Activated naive CD8-positive, alpha-beta T cell treated with anti-CD3 and anti-CD28 coated beads, Interleukin-2, amount 50 U/mL, for 24 hours (primary cell): Measurements from ENCODE around the gene PTPRN2.
"Not testable (repeated sequence)": the region's sequence is repeated elsewhere in the genome, so short reads cannot be mapped to it uniquely, and the experiment has no call there.

Experiments used
- ATAC-seq: fragments of 150-1000 bp; cut with Tn5 transposase; one replicate; pipeline ENCODE4 v1.10.0; 2021
- DNase-seq: peaks from one replicate; pipeline ENCODE4 v3.0.0; 2021
- H3K27ac Mint-ChIP-seq: one replicate; pipeline ENCODE4 v1.8.0; 2021; ENCODE audit warnings: mild to moderate bottlenecking, mixed read lengths
- H3K27me3 Mint-ChIP-seq: one replicate; pipeline ENCODE4 v1.8.0; 2021; ENCODE audit warnings: mixed read lengths
- H3K36me3 Mint-ChIP-seq: one replicate; pipeline ENCODE4 v1.8.0; 2021; ENCODE audit warnings: low read depth, mixed read lengths
- H3K4me1 Mint-ChIP-seq: one replicate; pipeline ENCODE4 v1.8.0; 2021; ENCODE audit warnings: mixed read lengths
- H3K4me3 Mint-ChIP-seq: one replicate; pipeline ENCODE4 v1.8.0; 2021; ENCODE audit warnings: mild to moderate bottlenecking, moderate library complexity, mixed read lengths
- H3K9me3 Mint-ChIP-seq: one replicate; pipeline ENCODE4 v1.8.0; 2021; ENCODE audit warnings: mixed read lengths

Gene PTPRN2

DNA sequence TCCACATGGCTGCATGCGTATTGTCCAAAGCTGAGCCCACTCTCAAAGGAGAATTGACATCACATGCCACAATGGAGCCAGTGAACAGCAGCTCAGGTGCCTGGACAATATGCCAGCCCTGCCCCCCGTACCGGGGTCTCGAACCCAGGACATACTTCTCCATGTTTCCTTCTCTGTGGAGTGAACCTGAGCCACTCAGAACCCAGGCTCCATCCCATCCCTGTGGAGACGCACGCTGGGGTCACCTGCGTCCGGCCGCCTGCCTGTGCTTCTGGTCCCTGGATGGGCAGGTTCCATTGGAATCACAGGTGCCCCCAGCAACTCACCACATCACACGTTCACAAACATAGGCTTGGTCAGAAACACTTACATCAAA, 1021.0 kb downstream of the PTPRN2 start:
- no peak overlapping the region for H3K27ac Mint-ChIP-seq
- H3K9me3 Mint-ChIP-seq: no peaks in the 10 kb centered on the region
- peaks cover 2% of the 10 kb centered on the region for H3K27me3 Mint-ChIP-seq
- no peak overlapping the region for H3K4me3 Mint-ChIP-seq
- H3K36me3 Mint-ChIP-seq: no peaks in the 10 kb centered on the region
- DNase-seq: no peak
- ATAC-seq: no peak
- H3K4me1 Mint-ChIP-seq: peaks cover 31% of the 10 kb centered on the region

DNA sequence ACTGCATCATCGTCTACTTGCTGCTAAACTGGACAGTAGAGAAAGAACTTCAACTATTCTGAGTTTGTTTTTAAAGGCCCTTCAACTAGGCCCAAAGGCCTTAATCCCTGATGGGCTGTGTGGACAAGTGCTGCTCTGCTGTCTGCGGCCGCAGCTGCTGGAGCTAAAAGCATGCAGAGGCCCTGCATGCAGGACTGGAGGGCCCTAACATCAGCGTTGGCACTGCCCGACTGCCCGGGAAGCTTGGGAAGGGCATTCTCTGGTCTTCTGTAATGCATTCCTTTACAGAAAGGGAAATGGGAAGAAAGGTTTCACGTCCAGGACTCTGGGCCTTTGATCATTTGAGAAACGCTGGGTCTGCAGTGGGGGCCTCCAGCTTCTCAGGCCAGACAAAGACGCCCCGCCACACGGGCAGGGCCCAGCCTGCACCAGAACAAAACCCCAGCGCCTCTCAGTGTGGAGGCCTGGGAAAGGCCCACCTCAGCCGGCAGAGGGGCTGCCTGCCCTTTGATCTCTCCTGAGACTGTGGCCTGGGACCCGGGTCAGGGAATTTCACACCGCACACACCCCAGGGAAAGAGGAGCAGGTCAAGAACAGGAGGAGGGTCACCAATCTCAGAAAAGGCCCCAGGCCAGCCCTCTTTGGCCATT, 1021.5 kb downstream of the PTPRN2 start:
- Mint-ChIP-seq H3K4me3 (no peak overlapping the region), H3K4me1 (peaks cover 31% of the 10 kb centered on the region), H3K27me3 (peaks cover 2% of the 10 kb centered on the region), H3K27ac (no peak overlapping the region), H3K9me3 (no peaks in the 10 kb centered on the region), H3K36me3 (no peaks in the 10 kb centered on the region)
- ATAC-seq: no peak
- DNase-seq: no peak

DNA sequence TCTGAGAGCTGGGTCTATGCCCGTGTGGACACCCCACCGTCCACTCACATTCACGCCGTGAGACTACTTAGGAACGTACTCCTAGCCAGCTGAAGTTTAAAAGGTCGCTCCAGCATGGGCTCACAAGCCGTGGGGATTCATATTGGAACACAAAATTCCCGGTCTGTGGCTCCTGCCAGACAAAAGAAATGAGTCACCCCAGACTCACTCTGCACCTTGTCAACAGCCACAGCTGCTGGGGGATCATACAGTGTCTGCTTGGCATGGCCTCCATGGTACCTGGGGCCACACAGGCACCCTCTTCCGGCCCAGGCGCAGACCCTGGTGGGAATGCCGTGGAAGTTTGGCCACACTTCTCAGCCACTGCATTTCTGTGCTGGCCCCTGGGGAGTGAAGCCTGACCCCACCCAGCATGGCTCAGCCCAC, 1022.4 kb downstream of the PTPRN2 start:
- peaks cover 26% of the 10 kb centered on the region for H3K4me1 Mint-ChIP-seq

DNA sequence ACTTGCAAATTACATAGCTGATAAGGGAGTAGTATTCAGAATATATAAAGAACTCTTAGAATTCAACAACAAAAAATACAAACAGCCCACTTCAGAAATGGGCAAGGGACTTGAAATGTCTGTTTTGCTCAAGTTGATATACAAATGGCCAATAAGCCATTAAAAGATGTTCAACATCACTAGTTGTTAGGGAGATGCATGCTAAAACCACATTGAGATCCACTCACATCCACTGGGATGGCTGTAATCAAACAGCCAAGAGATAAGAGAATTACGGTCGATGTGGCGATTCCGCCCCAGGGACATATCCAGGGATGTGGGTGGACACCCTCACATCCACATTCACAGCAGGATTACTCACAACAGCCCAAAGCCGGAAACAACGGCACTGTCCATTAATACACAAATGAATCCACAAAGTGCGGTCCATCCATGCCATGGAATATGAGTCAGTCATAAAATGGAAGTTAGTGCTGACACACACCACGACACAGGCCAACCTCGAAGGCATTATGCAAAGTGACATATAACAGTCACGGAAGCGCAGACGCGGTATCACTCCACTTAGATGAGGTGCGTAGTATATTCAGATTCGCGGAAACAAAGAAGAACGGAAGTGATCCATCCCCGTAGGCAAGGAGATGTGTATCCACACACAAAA, 1023.0 kb downstream of the PTPRN2 start:
- DNase-seq: no peak
- Mint-ChIP-seq H3K9me3 (no peaks in the 10 kb centered on the region), H3K27me3 (no peaks in the 10 kb centered on the region), H3K4me3 (no peak overlapping the region), H3K36me3 (no peaks in the 10 kb centered on the region), H3K4me1 (peaks cover 20% of the 10 kb centered on the region), H3K27ac (no peak overlapping the region)
- no peak for ATAC-seq

More for the DNA sequence above, 1022.4 kb downstream of the PTPRN2 start:
- no peak overlapping the region for H3K27ac Mint-ChIP-seq
- no peaks in the 10 kb centered on the region for H3K36me3 Mint-ChIP-seq
- no peaks in the 10 kb centered on the region for H3K9me3 Mint-ChIP-seq
- ATAC-seq: no peak
- H3K27me3 Mint-ChIP-seq: no peaks in the 10 kb centered on the region
- no peak for DNase-seq
- H3K4me3 Mint-ChIP-seq: no peak overlapping the region

DNA sequence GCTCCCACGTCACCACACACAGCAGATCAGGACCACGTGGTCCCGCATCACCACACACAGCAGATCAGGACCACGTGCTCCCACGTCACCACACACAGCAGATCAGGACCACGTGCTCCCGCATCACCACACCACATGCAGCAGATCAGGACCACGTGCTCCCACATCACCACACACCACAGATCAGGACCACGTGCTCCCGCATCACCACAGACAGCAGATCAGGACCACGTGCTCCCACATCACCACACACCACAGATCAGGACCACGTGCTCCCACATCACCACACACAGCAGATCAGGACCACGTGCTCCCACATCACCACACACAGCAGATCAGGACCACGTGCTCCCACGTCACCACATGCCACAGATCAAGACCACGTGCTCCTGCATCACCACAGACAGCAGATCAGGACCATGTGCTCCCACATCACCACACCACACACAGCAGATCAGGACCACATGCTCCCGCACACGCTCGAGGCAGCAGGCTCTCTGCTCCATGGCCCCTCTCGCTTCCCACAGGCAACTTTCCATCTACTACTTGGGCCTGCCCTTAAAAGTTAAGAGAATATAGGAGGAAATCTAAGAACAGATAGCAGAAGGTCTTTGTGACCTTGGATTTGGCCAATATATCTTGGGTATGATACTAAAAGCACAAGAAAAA, 1024.0 kb downstream of the PTPRN2 start:
- H3K27me3 Mint-ChIP-seq, DNase-seq, H3K27ac Mint-ChIP-seq, H3K9me3 Mint-ChIP-seq, ATAC-seq, H3K36me3 Mint-ChIP-seq, H3K4me3 Mint-ChIP-seq: not testable (repeated sequence)
- H3K4me1 Mint-ChIP-seq: peaks cover 10% of the 10 kb centered on the region

DNA sequence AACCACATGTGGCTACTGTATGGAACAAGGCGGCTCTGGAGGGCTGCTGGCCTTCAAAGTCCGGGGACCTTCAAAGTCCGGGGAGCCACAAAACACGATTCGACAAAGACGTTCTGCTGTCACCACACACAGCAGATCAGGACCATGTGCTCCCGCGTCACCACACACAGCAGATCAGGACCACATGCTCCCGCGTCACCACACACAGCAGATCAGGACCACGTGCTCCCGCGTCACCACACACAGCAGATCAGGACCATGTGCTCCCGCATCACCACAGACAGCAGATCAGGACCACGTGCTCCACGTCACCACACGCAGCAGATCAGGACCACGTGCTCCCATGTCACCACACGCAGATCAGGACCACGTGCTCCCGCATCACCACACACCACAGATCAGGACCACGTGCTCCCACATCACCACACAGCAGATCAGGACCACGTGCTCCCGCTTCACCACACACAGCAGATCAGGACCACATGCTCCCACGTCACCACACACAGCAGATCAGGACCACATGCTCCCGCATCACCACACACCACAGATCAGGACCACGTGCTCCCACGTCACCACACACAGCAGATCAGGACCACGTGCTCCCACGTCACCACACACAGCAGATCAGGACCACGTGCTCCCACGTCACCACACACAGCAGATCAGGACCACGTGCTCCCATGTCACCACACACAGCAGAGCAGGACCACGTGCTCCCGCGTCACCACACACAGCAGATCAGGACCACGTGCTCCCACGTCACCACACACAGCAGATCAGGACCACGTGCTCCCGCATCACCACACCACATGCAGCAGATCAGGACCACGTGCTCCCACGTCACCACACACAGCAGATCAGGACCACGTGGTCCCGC, 1024.9 kb downstream of the PTPRN2 start:
- H3K4me3 Mint-ChIP-seq, H3K27ac Mint-ChIP-seq, H3K36me3 Mint-ChIP-seq, H3K4me1 Mint-ChIP-seq, H3K27me3 Mint-ChIP-seq, DNase-seq, H3K9me3 Mint-ChIP-seq, ATAC-seq: not testable (repeated sequence)

DNA sequence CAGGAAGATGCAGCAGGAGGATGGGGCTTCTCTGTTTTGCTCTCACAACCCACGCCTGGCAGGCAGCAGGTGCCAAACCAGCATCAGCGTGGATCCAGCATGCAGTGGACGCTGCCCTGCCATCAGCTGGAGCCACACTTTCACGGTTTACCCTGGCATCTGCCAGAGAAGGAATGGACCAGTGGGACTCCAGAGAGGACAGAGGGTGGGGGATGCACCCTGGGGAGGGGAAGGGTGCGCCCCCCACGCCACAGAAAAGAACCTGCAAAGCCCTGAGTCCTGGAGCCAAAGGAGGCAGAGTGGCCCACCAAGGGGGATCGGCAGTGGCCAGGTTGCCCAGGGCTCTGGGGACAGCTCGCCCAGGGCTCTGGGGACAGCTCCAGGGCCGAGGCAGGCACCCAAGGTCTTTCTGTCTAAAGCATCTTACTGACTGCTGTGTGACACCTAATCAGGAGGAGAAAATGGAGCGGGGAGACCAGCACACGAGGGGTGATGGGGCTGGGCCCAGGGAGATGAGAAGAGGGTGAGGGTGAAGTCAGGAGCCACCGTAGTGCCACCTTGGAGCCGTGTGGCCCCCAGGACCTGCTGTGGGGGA, 1025.7 kb downstream of the PTPRN2 start:
- Mint-ChIP-seq H3K9me3 (no peaks in the 10 kb centered on the region), H3K27ac (no peak overlapping the region), H3K27me3 (no peaks in the 10 kb centered on the region), H3K36me3 (no peaks in the 10 kb centered on the region), H3K4me3 (no peak overlapping the region), H3K4me1 (no peaks in the 10 kb centered on the region)
- no peak for DNase-seq
- ATAC-seq: no peak

DNA sequence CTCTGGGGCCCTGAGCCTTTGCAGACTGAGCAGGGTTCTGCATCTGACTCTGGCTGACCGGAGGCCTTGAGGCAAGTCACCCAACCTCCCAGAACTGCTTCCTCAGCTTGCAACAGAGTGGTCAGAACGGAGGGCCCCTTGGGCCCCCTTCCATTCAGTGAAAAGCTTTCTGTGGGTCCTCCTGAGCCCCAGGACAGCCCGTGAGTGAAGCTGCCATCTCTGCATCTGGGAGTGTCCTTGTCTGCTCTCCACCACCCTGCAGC, 1026.2 kb downstream of the PTPRN2 start:
- H3K27ac Mint-ChIP-seq: no peak overlapping the region
- ATAC-seq (no peak), DNase-seq (no peak)
- H3K27me3 Mint-ChIP-seq: no peaks in the 10 kb centered on the region
- H3K4me3 Mint-ChIP-seq: no peak overlapping the region
- H3K4me1 Mint-ChIP-seq: no peaks in the 10 kb centered on the region
- H3K9me3 Mint-ChIP-seq: no peaks in the 10 kb centered on the region
- no peaks in the 10 kb centered on the region for H3K36me3 Mint-ChIP-seq

DNA sequence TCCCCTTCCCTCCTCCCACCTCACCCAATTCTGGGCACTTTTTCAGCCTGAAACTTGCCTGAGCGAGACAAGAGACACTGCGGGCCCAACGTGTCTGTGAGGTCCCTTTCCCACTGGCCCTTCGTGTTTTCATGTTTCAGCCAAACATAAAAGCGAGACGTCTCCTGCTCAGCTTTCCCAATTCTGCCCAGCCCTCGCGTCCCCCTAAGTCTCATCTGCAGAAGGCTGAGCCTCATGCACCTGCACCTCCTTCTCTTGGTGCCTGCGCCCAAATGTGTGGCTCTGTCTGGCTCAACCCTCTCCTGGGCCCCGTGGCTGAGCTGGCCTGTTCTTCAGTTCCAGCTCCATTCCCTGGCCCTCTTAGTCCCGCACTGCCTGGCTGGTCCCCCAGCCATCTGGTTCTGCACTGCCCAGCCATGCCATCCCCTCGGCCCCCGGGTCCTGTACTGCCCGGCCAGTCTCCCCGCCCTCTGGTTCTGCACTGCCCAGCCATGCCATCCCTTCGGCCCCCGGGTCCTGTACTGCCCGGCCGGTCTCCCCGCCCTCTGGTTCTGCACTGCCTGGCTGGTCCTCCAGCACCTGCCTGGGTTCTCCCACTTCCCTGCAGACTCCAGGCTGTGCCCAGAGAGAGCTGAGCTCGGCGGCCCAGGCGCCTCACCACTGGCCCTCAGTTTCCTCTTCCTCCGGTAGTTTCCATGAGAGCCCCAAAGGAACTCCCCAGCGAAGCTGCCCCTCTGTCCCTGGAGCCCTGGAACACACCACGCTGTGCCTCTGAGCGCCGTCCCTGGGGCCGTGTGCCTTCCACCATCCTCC, 1026.7 kb downstream of the PTPRN2 start:
- H3K27ac Mint-ChIP-seq: no peak overlapping the region
- no peaks in the 10 kb centered on the region for H3K27me3 Mint-ChIP-seq
- H3K36me3 Mint-ChIP-seq: no peaks in the 10 kb centered on the region
- H3K9me3 Mint-ChIP-seq: no peaks in the 10 kb centered on the region
- DNase-seq (no peak), ATAC-seq (no peak)
- no peaks in the 10 kb centered on the region for H3K4me1 Mint-ChIP-seq
- H3K4me3 Mint-ChIP-seq: no peak overlapping the region

DNA sequence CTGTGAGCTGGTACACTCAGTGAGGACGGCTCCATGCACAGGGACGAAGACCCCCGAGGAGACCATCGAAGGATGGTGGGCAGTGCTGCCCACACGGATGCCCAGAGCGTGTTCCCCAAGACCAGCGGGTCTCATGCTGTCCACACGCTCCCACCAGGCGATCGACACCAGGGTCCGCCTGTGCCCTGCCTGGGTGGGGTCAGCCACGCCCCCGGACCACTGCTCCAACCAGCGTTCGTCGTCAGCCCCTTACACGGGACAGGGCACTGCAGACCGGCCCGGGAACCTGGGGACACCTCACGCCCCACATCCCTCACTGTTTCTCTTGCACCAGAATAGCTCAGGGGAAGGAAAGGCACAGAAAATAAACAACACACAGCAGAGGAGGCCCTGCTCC, 1027.4 kb downstream of the PTPRN2 start:
- H3K4me3 Mint-ChIP-seq: no peak overlapping the region
- H3K9me3 Mint-ChIP-seq: no peaks in the 10 kb centered on the region
- H3K36me3 Mint-ChIP-seq: no peaks in the 10 kb centered on the region
- ATAC-seq (no peak), DNase-seq (no peak)
- no peak overlapping the region for H3K27ac Mint-ChIP-seq
- no peaks in the 10 kb centered on the region for H3K4me1 Mint-ChIP-seq
- no peaks in the 10 kb centered on the region for H3K27me3 Mint-ChIP-seq

DNA sequence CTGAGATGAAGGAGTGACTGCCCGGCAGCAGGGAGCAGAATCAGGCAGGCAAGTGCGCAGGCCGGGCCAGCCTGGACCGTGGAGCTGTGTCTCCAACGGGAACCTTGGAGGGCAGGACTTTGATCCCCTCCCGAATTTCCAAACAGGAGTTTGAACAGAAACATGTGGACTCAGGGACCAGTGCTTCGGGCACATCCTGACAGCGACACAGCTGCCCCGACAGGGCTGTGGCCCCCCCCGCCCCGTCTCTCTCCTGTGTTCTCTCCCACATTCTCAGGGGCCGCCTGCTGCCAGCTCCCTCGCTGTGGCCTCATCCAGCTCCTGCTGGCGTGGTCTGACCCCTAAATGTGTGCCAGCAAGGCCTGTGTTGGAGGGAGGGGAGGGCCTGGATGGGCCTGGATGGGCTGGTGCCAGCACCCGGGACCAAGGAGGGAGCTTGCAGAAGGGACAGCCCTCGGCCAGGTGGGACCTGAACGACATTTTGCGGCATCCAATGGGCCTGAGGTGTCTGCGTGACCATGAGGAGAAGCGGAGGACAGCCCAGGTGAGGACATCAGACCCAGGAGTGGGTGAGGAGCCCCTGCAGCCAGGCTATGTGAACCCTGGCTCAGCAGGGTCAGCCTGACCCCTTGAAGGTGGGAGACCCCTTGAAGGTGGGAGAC, 1027.9 kb downstream of the PTPRN2 start:
- no peak overlapping the region for H3K4me3 Mint-ChIP-seq
- no peaks in the 10 kb centered on the region for H3K9me3 Mint-ChIP-seq
- H3K27me3 Mint-ChIP-seq: no peaks in the 10 kb centered on the region
- DNase-seq (no peak), ATAC-seq (no peak)
- H3K27ac Mint-ChIP-seq: no peak overlapping the region
- no peaks in the 10 kb centered on the region for H3K4me1 Mint-ChIP-seq
- no peaks in the 10 kb centered on the region for H3K36me3 Mint-ChIP-seq

DNA sequence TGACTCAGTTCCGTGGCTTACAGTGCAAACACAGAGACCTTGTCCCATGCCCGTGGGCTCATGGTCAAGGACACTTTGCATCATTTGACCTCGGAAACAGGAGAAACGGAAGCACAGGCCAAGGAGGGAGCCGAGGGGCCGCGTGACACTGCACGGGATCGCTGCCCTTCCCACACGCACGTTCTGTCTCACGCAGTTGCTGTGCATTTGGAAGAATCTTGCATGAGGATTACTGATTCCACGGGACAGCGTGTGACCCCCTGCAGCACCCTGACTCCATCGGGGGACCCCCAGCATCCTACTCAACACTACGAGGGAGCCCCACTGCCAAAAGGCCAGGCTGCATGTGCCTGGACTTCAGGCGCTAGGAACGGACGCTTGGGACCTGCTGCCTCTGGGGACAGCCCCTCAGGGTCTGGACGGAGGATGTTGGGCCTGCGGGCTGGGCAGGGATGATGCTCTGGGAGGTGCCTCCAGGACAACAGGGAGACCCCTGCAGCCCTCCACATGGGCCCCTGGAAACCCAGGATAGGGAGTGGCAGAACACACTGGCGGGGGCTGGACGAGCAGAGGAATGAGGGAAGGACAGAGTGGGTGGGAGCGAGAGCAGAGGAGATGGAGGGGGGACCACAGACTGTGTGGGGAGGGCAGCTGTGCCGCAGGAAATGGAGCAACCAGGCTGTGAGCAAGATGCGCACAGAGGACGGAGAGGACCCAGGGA, 1028.6 kb downstream of the PTPRN2 start:
- Mint-ChIP-seq H3K27me3 (no peaks in the 10 kb centered on the region), H3K4me3 (no peak overlapping the region), H3K9me3 (no peaks in the 10 kb centered on the region), H3K36me3 (no peaks in the 10 kb centered on the region), H3K4me1 (no peaks in the 10 kb centered on the region), H3K27ac (no peak overlapping the region)
- DNase-seq (no peak), ATAC-seq (no peak)

DNA sequence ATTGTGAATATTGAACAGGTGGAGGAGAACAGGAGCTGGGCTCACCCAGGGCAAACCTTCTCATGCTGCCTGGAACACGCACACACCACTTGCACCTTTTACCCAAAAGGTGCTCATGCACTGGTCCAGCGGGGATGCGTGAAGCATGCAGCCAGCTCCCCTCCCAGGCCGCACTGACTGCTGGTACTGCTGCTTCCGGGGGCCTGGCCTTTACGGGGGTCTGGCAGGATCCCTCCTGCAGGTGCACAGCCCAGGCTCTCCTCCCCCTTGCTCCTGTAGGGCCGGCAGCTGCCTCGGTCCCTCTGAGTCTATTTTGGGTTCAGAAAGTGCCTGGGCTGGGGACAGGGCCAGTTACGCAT, 1029.1 kb downstream of the PTPRN2 start:
- H3K36me3 Mint-ChIP-seq: no peaks in the 10 kb centered on the region

More for the DNA sequence above, 1029.1 kb downstream of the PTPRN2 start:
- DNase-seq (no peak), ATAC-seq (no peak)
- no peaks in the 10 kb centered on the region for H3K4me1 Mint-ChIP-seq
- H3K27ac Mint-ChIP-seq: no peak overlapping the region
- H3K9me3 Mint-ChIP-seq: no peaks in the 10 kb centered on the region
- H3K27me3 Mint-ChIP-seq: no peaks in the 10 kb centered on the region
- no peak overlapping the region for H3K4me3 Mint-ChIP-seq
